HEK293 (cell line): ENCODE results near the gene TRIM61.

ENCODE experiments used
- CTCF ChIA-PET: fragments of 350-600 bp; formaldehyde crosslinking; extraction: SDS; loops from one replicate; lab custom pipeline; 2021; ENCODE audit warnings: antibody characterized with exemption; lab: Yijun Ruan, JAX
- POLR2A ChIA-PET: fragments of 300-600 bp; formaldehyde crosslinking; extraction: SDS; loops from one replicate; lab custom pipeline; 2020; ENCODE audit warnings: antibody characterized with exemption, inconsistent platforms; lab: Yijun Ruan, JAX
- H3K27ac ChIP-seq: fragments of 200-500 bp; sonication (Bioruptor generic); 2 replicates; pipeline ENCODE4 v1.5.1; 2014; ENCODE audit warnings: low read depth, low read length, control low read depth, inconsistent platforms; ENCODE audit errors: extremely low read depth
- H3K36me3 ChIP-seq, 2 experiments: fragments of 200-500 bp in 1 of 2; sonication (Bioruptor generic) in 1 of 2; 1 replicate in 1 of 2; 2 replicates in 1 of 2; pipeline ENCODE4 v1.5.1; 2014 to 2017; ENCODE audit warnings: inconsistent platforms in 2 of 2, low read length in 2 of 2; ENCODE audit not compliant: control insufficient read depth in 2 of 2, insufficient read depth in 1 of 2
- H3K4me1 ChIP-seq: fragments of 200-500 bp; sonication (Bioruptor generic); 2 replicates; pipeline ENCODE4 v1.5.1; 2014; ENCODE audit warnings: mild to moderate bottlenecking, low read length, inconsistent platforms; ENCODE audit not compliant: control insufficient read depth, insufficient read depth
- H3K4me3 ChIP-seq: 2 replicates; pipeline ENCODE4 v1.5.1; 2011; ENCODE audit warnings: low read depth, mild to moderate bottlenecking, control low read depth, low read length, moderate library complexity
- H3K9me3 ChIP-seq: fragments of 200-500 bp; sonication (Bioruptor generic); 2 replicates; pipeline ENCODE4 v1.5.1; 2014; ENCODE audit warnings: low read depth, low read length, inconsistent platforms; ENCODE audit not compliant: control insufficient read depth, insufficient read depth
- CTCF ChIP-seq: fragments of 450-650 bp; formaldehyde crosslinking; IDR thresholded peaks from 2 replicates; pipeline ENCODE4 v1.5.1; 2016; ENCODE audit warnings: missing biosample characterization, missing genetic modification characterization
- HIC1 ChIP-seq: fragments of 450-650 bp; formaldehyde crosslinking; IDR thresholded peaks from 2 replicates; pipeline ENCODE4 v1.5.1; 2016; ENCODE audit warnings: missing biosample characterization, missing genetic modification characterization
- KLF9 ChIP-seq: fragments of 450-650 bp; formaldehyde crosslinking; IDR thresholded peaks from 2 replicates; pipeline ENCODE4 v1.5.1; 2016; ENCODE audit warnings: missing biosample characterization, missing genetic modification characterization, low read depth
- MYNN ChIP-seq: fragments of 450-650 bp; formaldehyde crosslinking; IDR thresholded peaks from 2 replicates; pipeline ENCODE4 v1.5.1; 2016; ENCODE audit warnings: missing biosample characterization, missing genetic modification characterization, borderline replicate concordance
- OSR2 ChIP-seq: fragments of 450-650 bp; formaldehyde crosslinking; IDR thresholded peaks from 2 replicates; pipeline ENCODE4 v1.5.1; 2016; ENCODE audit warnings: missing biosample characterization, missing genetic modification characterization
- YY2 ChIP-seq: fragments of 450-650 bp; formaldehyde crosslinking; IDR thresholded peaks from 2 replicates; pipeline ENCODE4 v1.5.1; 2016; ENCODE audit warnings: missing biosample characterization, missing genetic modification characterization
- ZNF19 ChIP-seq: fragments of 450-650 bp; formaldehyde crosslinking; IDR thresholded peaks from 2 replicates; pipeline ENCODE4; 2016; ENCODE audit warnings: missing biosample characterization, missing genetic modification characterization, low read depth
- ZNF211 ChIP-seq: fragments of 450-650 bp; formaldehyde crosslinking; IDR thresholded peaks from 2 replicates; pipeline ENCODE4 v1.5.1; 2016; ENCODE audit warnings: low read depth, missing biosample characterization, missing genetic modification characterization
- ZNF248 ChIP-seq: fragments of 450-650 bp; formaldehyde crosslinking; IDR thresholded peaks from 2 replicates; pipeline ENCODE4 v1.5.1; 2017; ENCODE audit warnings: missing biosample characterization, missing genetic modification characterization
- ZNF292 ChIP-seq: fragments of 450-650 bp; formaldehyde crosslinking; IDR thresholded peaks from 2 replicates; pipeline ENCODE4 v1.5.1; 2016; ENCODE audit warnings: low read depth, missing biosample characterization, missing genetic modification characterization, borderline replicate concordance
- ZNF324 ChIP-seq: fragments of 450-650 bp; formaldehyde crosslinking; IDR thresholded peaks from 2 replicates; pipeline ENCODE4 v1.5.1; 2016; ENCODE audit warnings: missing biosample characterization, missing genetic modification characterization
- ZNF391 ChIP-seq: fragments of 450-650 bp; formaldehyde crosslinking; IDR thresholded peaks from 2 replicates; pipeline ENCODE4 v1.5.1; 2016; ENCODE audit warnings: low read depth, missing biosample characterization, missing genetic modification characterization, borderline replicate concordance
- ZNF394 ChIP-seq: fragments of 450-650 bp; formaldehyde crosslinking; IDR thresholded peaks from 2 replicates; pipeline ENCODE4 v1.5.1; 2016; ENCODE audit warnings: missing biosample characterization, missing genetic modification characterization, mild to moderate bottlenecking, moderate library complexity, borderline replicate concordance
- ZNF510 ChIP-seq: fragments of 450-650 bp; formaldehyde crosslinking; IDR thresholded peaks from 2 replicates; pipeline ENCODE4 v1.5.1; 2018; ENCODE audit warnings: mild to moderate bottlenecking, missing genetic modification characterization, missing biosample characterization; ENCODE audit not compliant: insufficient replicate concordance
- ZNF548 ChIP-seq: fragments of 450-650 bp; formaldehyde crosslinking; IDR thresholded peaks from 2 replicates; pipeline ENCODE4 v1.5.1; 2016; ENCODE audit warnings: missing biosample characterization, missing genetic modification characterization
- ZNF677 ChIP-seq: fragments of 450-650 bp; IDR thresholded peaks from 2 replicates; pipeline ENCODE4 v1.5.0; 2018; ENCODE audit warnings: missing biosample characterization, mild to moderate bottlenecking, missing genetic modification characterization, moderate library complexity
- ZNF747 ChIP-seq: fragments of 450-650 bp; formaldehyde crosslinking; IDR thresholded peaks from 2 replicates; pipeline ENCODE4 v1.5.1; 2016; ENCODE audit warnings: missing biosample characterization, missing genetic modification characterization
- ZNF76 ChIP-seq: fragments of 450-650 bp; formaldehyde crosslinking; IDR thresholded peaks from 2 replicates; pipeline ENCODE4; 2016; ENCODE audit warnings: low read depth, missing biosample characterization, missing genetic modification characterization, borderline replicate concordance
- ZSCAN16 ChIP-seq: fragments of 450-650 bp; formaldehyde crosslinking; IDR thresholded peaks from 2 replicates; pipeline ENCODE4 v1.5.1; 2016; ENCODE audit warnings: missing biosample characterization, missing genetic modification characterization
- ZSCAN30 ChIP-seq: fragments of 450-650 bp; IDR thresholded peaks from 2 replicates; pipeline ENCODE4 v1.5.1; 2018; ENCODE audit warnings: missing biosample characterization, mild to moderate bottlenecking, missing genetic modification characterization, moderate library complexity
- TF ChIP-seq, protein P1 (sequence below): IDR thresholded peaks from 2 replicates; pipeline ENCODE4 v1.6.1; 2011; ENCODE audit warnings: mild to moderate bottlenecking, low read depth, low read length, borderline replicate concordance

The TRIM61 gene

GRCh38 chr4:164956766-164957643 is 20.5 kb downstream of the TRIM61 start (continued):
- TF ChIP-seq HIC1 (tag by site-specific recombination) = no peak
- TF ChIP-seq ZNF76 = no peak; the same call in 1 of the 2 replicates
- TF ChIP-seq ZNF324 (tag by site-specific recombination) = no peak
- TF ChIP-seq ZNF394 (tag by site-specific recombination) = 0 out of 2 replicates have a peak, but pooled peaks have one; percentile 24
- TF ChIP-seq ZNF248 = no peak
- no peak for TF ChIP-seq MYNN (tag by site-specific recombination)
- TF ChIP-seq ZNF391 (tag by site-specific recombination) = no peak
- TF ChIP-seq ZSCAN16 (tag by site-specific recombination) = no peak
- TF ChIP-seq ZNF548 = no peak
- 0 out of 2 replicates have a peak, but pooled peaks have one; percentile 23 for TF ChIP-seq ZSCAN30 (tag by site-specific recombination)
- TF ChIP-seq CTCF (tag by site-specific recombination) = peak; percentile 48; the same call in 1 of the 2 replicates
- no peak for TF ChIP-seq OSR2
- no peak for TF ChIP-seq ZNF19 (tag by site-specific recombination)
- TF ChIP-seq KLF9 = peak; percentile 49; the same call in 1 of the 2 replicates
- TF ChIP-seq ZNF677 (tag by site-specific recombination) = no peak

DNA sequence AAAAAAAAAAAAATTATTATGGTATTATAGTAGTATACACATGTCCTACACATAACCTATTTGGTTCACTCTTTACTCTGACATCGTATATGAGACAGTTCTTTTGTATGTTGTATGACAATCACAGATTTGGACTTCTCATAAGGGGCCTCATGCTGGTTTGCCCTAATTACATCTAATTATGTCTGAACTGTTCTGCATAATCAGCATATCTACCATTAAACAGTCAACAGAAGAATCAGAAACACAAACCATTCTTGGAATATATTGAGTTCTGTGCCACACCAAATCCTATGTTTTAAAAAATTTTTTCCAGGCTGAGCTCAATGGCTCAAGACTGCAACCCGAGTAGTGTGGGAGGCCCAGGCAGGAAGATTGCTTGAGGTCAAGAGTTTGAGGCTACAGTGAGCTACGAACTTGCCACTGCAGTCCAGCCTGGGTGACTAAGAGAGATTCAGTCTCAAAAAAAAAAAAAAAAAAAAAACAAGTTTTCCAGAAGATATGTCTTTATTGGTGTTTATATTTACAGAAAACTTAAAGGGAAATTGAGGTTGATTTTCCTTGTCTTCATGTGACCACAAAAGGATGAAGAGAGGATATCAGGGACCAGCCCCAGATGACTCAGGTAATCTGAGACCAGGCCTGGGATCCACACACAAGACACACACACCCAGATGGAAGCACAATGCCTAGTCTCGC is 22.2 kb downstream of the TRIM61 start:
- CTCF ChIA-PET = no interaction called here
- Histone ChIP-seq H3K9me3 (no peaks in the 10 kb centered on the region), H3K27ac (no peak overlapping the region), H3K4me1 (no peaks in the 10 kb centered on the region), H3K4me3 (no peak overlapping the region)
- POLR2A ChIA-PET = no interaction called here
- TF ChIP-seq ZNF747 (tag by site-specific recombination) (no peak), ZNF292 (no peak), ZNF510 (tag by site-specific recombination) (no peak), ZNF211 (tag by site-specific recombination) (no peak), YY2 (tag by site-specific recombination) (no peak)
- TF ChIP-seq, protein P1, sequence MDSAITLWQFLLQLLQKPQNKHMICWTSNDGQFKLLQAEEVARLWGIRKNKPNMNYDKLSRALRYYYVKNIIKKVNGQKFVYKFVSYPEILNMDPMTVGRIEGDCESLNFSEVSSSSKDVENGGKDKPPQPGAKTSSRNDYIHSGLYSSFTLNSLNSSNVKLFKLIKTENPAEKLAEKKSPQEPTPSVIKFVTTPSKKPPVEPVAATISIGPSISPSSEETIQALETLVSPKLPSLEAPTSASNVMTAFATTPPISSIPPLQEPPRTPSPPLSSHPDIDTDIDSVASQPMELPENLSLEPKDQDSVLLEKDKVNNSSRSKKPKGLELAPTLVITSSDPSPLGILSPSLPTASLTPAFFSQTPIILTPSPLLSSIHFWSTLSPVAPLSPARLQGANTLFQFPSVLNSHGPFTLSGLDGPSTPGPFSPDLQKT = no peak
- TF ChIP-seq, all 188 proteins: peak for 0
- H3K36me3 ChIP-seq = no peaks in the 10 kb centered on the region
